ENCODE measurements around the gene SV2B. TPM values are rescaled to one million over a fixed set of nuclear protein-coding genes. Genes with fewer than 3 reads are reported as not detected.

Gene SV2B
- total RNA-seq, 1 experiment from 2014 or later, result not detected

DNA sequence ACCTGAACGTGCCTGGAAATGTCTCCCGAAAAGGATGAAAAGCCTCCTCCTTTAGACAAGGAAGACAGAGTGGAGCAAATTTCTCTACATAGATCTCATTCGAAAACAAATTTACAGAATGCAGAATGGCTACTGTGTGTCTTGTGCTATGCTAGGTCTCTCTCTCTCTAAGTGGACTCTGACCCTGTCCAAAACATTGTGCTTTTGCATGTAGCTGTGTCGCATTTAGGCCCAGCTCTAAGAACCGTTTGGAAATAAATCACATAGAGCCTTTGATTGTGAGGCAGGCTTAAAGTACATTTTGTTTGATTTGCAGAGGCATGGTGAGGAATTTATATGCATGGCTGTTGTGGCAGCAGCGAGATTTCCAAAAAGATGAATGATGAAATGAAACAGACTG, 198.0 kb downstream of the SV2B start:
- H2BK12ac ChIP-seq (ENCODE audit: insufficient read length, low read depth, low read length), result no peak overlapping the region
- no peaks in the 10 kb centered on the region for H4K20me1 ChIP-seq (ENCODE audit: control insufficient read depth, insufficient read depth, insufficient read length)
- Mint-ChIP-seq H3K4me3 (no peak overlapping the region), H3K9me3 (peaks cover 15 to 19% of the 10 kb centered on the region in 2 experiments), H3K36me3 (ENCODE audit: insufficient read depth in 1 of 3, low read depth in 3 of 3) (peaks cover 4 to 17% (median 5%) of the 10 kb centered on the region in 3 experiments), H3K4me1 (no peaks in the 10 kb centered on the region), H3K27ac (no peak overlapping the region), H3K27me3 (ENCODE audit: low read depth) (peaks cover 9% of the 10 kb centered on the region)
- H4K5ac ChIP-seq (ENCODE audit: insufficient read length, low read depth, low read length), result no peak overlapping the region
- WGBS (ENCODE audit: extremely low coverage, insufficient read length, low lambda C conversion rate), result no CpG with 5 or more reads among the region's 6 CpGs
- H3K4me2 ChIP-seq (ENCODE audit: insufficient read depth, insufficient read length, low read length), result no peak overlapping the region
- no peaks in the 10 kb centered on the region; the same call in 1 of the 2 replicates for H3K4me1 ChIP-seq (ENCODE audit: insufficient read depth, low read length)
- no peak overlapping the region for H3K23ac ChIP-seq (ENCODE audit: insufficient read length, low read depth, low read length)
- H3K27ac ChIP-seq (ENCODE audit: insufficient read length, low read depth, low read length), result no peak overlapping the region
- no peak overlapping the region for H4K91ac ChIP-seq (ENCODE audit: insufficient read length, low read depth, low read length)
- TF ChIP-seq, protein P1, sequence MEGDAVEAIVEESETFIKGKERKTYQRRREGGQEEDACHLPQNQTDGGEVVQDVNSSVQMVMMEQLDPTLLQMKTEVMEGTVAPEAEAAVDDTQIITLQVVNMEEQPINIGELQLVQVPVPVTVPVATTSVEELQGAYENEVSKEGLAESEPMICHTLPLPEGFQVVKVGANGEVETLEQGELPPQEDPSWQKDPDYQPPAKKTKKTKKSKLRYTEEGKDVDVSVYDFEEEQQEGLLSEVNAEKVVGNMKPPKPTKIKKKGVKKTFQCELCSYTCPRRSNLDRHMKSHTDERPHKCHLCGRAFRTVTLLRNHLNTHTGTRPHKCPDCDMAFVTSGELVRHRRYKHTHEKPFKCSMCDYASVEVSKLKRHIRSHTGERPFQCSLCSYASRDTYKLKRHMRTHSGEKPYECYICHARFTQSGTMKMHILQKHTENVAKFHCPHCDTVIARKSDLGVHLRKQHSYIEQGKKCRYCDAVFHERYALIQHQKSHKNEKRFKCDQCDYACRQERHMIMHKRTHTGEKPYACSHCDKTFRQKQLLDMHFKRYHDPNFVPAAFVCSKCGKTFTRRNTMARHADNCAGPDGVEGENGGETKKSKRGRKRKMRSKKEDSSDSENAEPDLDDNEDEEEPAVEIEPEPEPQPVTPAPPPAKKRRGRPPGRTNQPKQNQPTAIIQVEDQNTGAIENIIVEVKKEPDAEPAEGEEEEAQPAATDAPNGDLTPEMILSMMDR (conservative IDR thresholded peaks at IDR 0.05), result no peak
- H3K14ac ChIP-seq (ENCODE audit: insufficient read depth, low read length), result no peak overlapping the region
- no peak overlapping the region for H2BK20ac ChIP-seq (ENCODE audit: low read depth, low read length, poor library complexity, severe bottlenecking)
- H2AFZ ChIP-seq (ENCODE audit: low read length), result no peak overlapping the region
- H3K79me2 ChIP-seq (ENCODE audit: insufficient read depth, low read length), result no peaks in the 10 kb centered on the region
- no peak for DNase-seq
- no peak overlapping the region for H2AK5ac ChIP-seq (ENCODE audit: insufficient read length, low read length)
- no peak overlapping the region for H4K8ac ChIP-seq (replicated peaks; ENCODE audit: insufficient read length, low read depth, low read length)
- H2BK5ac ChIP-seq (ENCODE audit: insufficient read length, low read length), result no peak overlapping the region
- no peaks in the 10 kb centered on the region for H3K23me2 ChIP-seq (ENCODE audit: insufficient read length, low read depth, low read length, poor library complexity, severe bottlenecking)
- no peak overlapping the region for H3K56ac ChIP-seq (ENCODE audit: insufficient read length, low read depth, low read length)
- no peak overlapping the region for H3K18ac ChIP-seq (ENCODE audit: insufficient read length, low read depth, low read length)
- H2BK120ac ChIP-seq (ENCODE audit: low read depth, low read length, poor library complexity, severe bottlenecking), result no peak overlapping the region
- H3K4ac ChIP-seq (ENCODE audit: low read depth, low read length), result no peak overlapping the region
- no peak overlapping the region for H3T11ph ChIP-seq (ENCODE audit: low read length)
- H2BK15ac ChIP-seq (ENCODE audit: low read depth, low read length), result no peak overlapping the region
- no peaks in the 10 kb centered on the region for H3K79me1 ChIP-seq (ENCODE audit: insufficient read depth, low read depth, low read length, poor library complexity, severe bottlenecking)
- peaks cover 7% of the 10 kb centered on the region for H3K9me3 ChIP-seq (ENCODE audit: control insufficient read depth, low read depth, low read length)
- no peak overlapping the region for H3K9ac ChIP-seq (ENCODE audit: extremely low read depth, insufficient read length, low read length)
- no peaks in the 10 kb centered on the region for H3K27me3 ChIP-seq (ENCODE audit: insufficient read depth, low read length)

All from H9 (cell line).